ENCODE data around the gene MSLN.

The MSLN gene

DNA sequence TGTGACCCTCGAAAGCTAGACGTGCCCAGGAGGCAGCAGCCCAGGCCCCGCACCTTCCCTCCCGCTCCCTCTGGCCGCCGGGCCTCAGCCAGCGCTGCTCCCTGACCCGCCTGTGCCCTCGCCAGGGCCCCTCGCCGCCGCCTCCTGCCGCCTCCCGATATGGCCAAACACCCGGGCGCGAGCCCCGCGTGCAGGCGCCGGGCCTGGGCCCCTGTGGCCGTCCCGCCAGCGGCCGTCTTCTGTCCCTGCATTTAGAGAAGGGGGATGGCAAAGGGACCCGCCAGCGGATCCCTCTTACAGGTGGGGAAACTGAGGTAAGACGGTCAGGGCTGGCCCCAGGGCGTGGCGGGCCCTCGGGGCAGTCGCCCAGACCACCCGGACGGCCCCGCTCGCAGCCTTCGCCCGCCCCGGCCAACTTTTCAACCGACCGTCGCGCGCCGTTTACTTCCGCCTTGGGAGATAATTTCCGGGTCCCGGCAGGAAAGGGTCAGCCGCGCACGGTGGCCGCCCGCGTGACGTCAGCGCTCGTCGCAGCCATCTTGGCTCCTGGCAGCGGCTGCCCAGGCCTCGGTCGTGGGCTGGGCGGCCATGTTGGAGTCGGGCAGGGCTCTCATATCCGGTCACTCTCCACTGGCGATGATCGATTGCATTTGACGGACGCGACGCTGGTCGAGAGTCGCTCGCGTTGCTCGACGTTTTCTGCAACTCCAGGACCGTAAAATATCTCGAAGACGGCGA lies 47.0 kb downstream of the MSLN start:
- DNase-seq (ENCODE audit: low read depth), result peak; percentile 73

DNA sequence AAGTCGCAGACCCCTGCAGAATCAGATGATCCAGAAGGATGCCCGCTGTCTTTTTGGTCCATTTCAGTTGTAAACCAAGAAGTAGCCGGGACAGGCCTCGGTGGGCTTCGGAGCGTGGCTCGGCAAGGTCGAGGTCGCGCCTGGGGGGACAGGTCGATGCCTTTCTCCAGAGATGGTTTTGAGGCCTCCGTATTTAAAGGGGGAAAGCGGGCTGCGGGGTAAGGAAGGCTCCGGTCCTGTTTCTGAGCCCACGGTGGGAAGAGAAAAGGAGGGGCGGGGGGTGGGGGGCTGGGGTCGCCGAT lies 47.5 kb downstream of the MSLN start:
- DNase-seq (ENCODE audit: low read depth), result no peak

GRCh38 chr16:813204-813915 lies 52.8 kb downstream of the MSLN start:
- DNase-seq (ENCODE audit: low read depth), result peak; percentile 27

DNA sequence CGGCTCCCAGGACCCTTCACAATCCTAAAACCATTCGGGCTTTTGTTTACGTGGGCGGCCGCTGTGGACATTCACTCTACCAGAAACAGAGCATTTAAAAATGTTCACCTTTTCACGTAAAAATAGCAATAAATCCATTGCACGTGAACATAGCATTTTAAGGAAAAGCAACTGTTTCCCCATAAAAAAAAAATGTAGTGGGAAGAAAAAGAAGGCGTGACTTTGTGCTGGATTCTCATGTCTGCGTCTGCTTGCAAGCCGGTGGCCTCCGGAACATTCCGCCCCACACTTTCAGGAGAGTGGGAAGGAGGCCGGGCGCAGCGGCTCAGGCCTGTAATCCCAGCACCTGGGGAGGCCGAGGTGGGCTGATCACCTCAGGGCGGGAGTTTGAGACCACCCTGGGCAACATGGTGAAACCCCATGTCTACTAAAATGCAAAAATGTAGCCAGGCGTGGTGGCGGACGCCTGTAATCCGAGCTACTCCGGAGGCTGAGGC lies 53.4 kb downstream of the MSLN start:
- DNase-seq (ENCODE audit: low read depth), result no peak

- no peak for DNase-seq (ENCODE audit: low read depth)
Observed at GRCh38 chr16:814974-815373, 54.4 kb downstream of the MSLN start.

GRCh38 chr16:815861-816260 lies 55.3 kb downstream of the MSLN start:
- DNase-seq (ENCODE audit: low read depth), result no peak

- DNase-seq (ENCODE audit: low read depth), result no peak
Observed at GRCh38 chr16:817001-817906, 56.7 kb downstream of the MSLN start.

DNA sequence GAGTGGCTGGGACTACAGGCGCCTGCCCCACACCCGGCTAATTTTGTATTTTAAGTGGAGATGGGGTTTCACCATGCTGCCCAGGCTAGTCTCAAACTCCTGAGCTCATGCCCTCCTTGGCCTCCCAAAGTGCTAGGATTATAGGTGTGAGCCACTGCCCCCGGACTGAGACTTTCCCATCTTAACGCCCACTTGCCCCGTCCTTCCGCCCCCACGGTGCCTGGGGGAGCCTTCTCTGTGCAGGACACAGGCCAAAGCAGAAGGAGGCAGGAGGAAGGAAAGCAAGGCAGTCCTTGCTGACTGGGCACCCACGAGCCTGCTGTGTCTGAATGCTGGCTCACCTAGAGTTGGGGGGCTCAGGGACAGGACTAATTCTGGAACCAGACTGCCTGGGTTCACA lies 57.6 kb downstream of the MSLN start:
- DNase-seq (ENCODE audit: low read depth), result no peak
